Stimulated activated CD8-positive, alpha-beta memory T cell treated with anti-CD3 and anti-CD28 coated beads, Interleukin-7, amount 100 ng/mL, for 48 hours (primary cell): ENCODE results near the gene DCDC2C.
"Not testable (repeated sequence)": the region's sequence is repeated elsewhere in the genome, so short reads cannot be mapped to it uniquely, and the experiment has no call there.

Experiments used
- DNase-seq, 2 donors: peaks; one replicate each; pipeline ENCODE4 v3.0.0-alpha.2; 2020; ENCODE audit warnings: low read depth in 1 of 2; ENCODE audit errors: extremely low read depth in 1 of 2

DCDC2C gene

GRCh38 chr2:3703236-3703756, at the start of gene DCDC2C:
Gene DCDC2C (plus strand): TSS chr2:3703575. CDS start chr2:3703752, 177 bp downstream.
- DNase-seq, result no peak

- no peak for DNase-seq
Observed at GRCh38 chr2:3654011-3654410, 49.4 kb upstream of the DCDC2C start.

GRCh38 chr2:3654531-3655225, 48.7 kb upstream of the DCDC2C start:
- no peak for DNase-seq

- DNase-seq, result no peak
Observed at GRCh38 chr2:3655871-3656761, 47.3 kb upstream of the DCDC2C start.

GRCh38 chr2:3656762-3657721, 46.3 kb upstream of the DCDC2C start:
- no peak for DNase-seq

GRCh38 chr2:3657881-3658280, 45.5 kb upstream of the DCDC2C start, which contains the start of gene ALLC:
Gene ALLC (plus strand): TSS chr2:3658200. CDS start chr2:3671158, 12,958 bp downstream.
- no peak for DNase-seq

- DNase-seq, result no peak
Observed at GRCh38 chr2:3659447-3660432, 43.6 kb upstream of the DCDC2C start.

- not testable (repeated sequence) for DNase-seq
Observed at GRCh38 chr2:3660640-3661039, 42.7 kb upstream of the DCDC2C start.

GRCh38 chr2:3661149-3661660, 42.2 kb upstream of the DCDC2C start:
- no peak for DNase-seq

- no peak for DNase-seq
Observed at GRCh38 chr2:3662239-3662638, 41.1 kb upstream of the DCDC2C start.

- no peak for DNase-seq
Observed at GRCh38 chr2:3664118-3664517, 39.3 kb upstream of the DCDC2C start.

GRCh38 chr2:3664925-3665324, 38.5 kb upstream of the DCDC2C start:
- no peak for DNase-seq

GRCh38 chr2:3665886-3666612, 37.3 kb upstream of the DCDC2C start:
- DNase-seq, result no peak

GRCh38 chr2:3666613-3666975, 36.8 kb upstream of the DCDC2C start:
- no peak for DNase-seq

GRCh38 chr2:3667151-3667631, 36.2 kb upstream of the DCDC2C start:
- no peak for DNase-seq

GRCh38 chr2:3669656-3670055, 33.7 kb upstream of the DCDC2C start:
- DNase-seq, result no peak

GRCh38 chr2:3670376-3670775, 33.0 kb upstream of the DCDC2C start:
- DNase-seq, result no peak

GRCh38 chr2:3670941-3671340, 32.4 kb upstream of the DCDC2C start:
- no peak for DNase-seq
